GM23338 (cell line): Measurements from ENCODE around the gene ZNF202.

Experiments
- CREB1 ChIP-seq: fragments of 250-450 bp; sonication (Bioruptor Pico); IDR thresholded peaks from 2 replicates; pipeline ENCODE4 v1.5.0; 2020; ENCODE audit warnings: low read depth, mild to moderate bottlenecking, moderate library complexity
- CTCF ChIP-seq, 2 experiments: fragments of 200-600 bp in 1 of 2; sonication (generic) in 1 of 2; conservative IDR thresholded peaks; 2 replicates each; pipeline versions ENCODE4 v1.5.1 to v1.6.1; 2016 to 2017; ENCODE audit warnings: antibody characterized with exemption in 2 of 2, low read depth in 2 of 2, mild to moderate bottlenecking in 2 of 2, moderate library complexity in 1 of 2
- ETS1 ChIP-seq: IDR thresholded peaks from 2 replicates; pipeline ENCODE4 v1.6.1; 2016; ENCODE audit warnings: antibody characterized with exemption
- EZH2 ChIP-seq: fragments of 200-600 bp; sonication (generic); IDR thresholded peaks from one replicate; pipeline ENCODE4 v1.8.0; 2017; ENCODE audit warnings: antibody characterized with exemption, mild to moderate bottlenecking, low read depth; ENCODE audit not compliant: unreplicated experiment
- EZH2phosphoT487 ChIP-seq: fragments of 200-600 bp; sonication (generic); IDR thresholded peaks from one replicate; pipeline ENCODE4 v1.8.1; 2018; ENCODE audit warnings: antibody characterized with exemption; ENCODE audit not compliant: unreplicated experiment
- JUNB ChIP-seq: IDR thresholded peaks from one replicate; pipeline ENCODE4 v1.6.1; 2016; ENCODE audit warnings: antibody characterized with exemption; ENCODE audit not compliant: unreplicated experiment
- NANOG ChIP-seq: IDR thresholded peaks from 2 replicates; pipeline ENCODE4 v1.6.1; 2016; ENCODE audit warnings: antibody characterized with exemption, borderline replicate concordance
- POLR2AphosphoS5 ChIP-seq: IDR thresholded peaks from 2 replicates; pipeline ENCODE4 v1.6.1; 2016; ENCODE audit warnings: antibody characterized with exemption, low read depth
- REST ChIP-seq: IDR thresholded peaks from one replicate; pipeline ENCODE4 v1.6.1; 2018; ENCODE audit warnings: antibody characterized with exemption; ENCODE audit not compliant: unreplicated experiment
- STAT1 ChIP-seq: IDR thresholded peaks from one replicate; pipeline ENCODE4 v1.6.1; 2016; ENCODE audit warnings: antibody characterized with exemption; ENCODE audit not compliant: unreplicated experiment
- ZNF331 ChIP-seq: fragments of 250-450 bp; sonication (Bioruptor Pico); IDR thresholded peaks from 2 replicates; pipeline ENCODE4 v1.5.0; 2020; ENCODE audit warnings: low read depth, mild to moderate bottlenecking, moderate library complexity

GRCh38 chr11:123755344-123755743, 13.9 kb upstream of the ZNF202 start:
- TF ChIP-seq EZH2 (no peak), CTCF (conservative IDR thresholded peaks at IDR 0.05; ENCODE audit: low read depth in 2 of 2) (no peak), STAT1 (no peak), ZNF331 (CRISPR knock-in tag) (no peak), POLR2AphosphoS5 (no peak), EZH2phosphoT487 (no peak), ETS1 (no peak), JUNB (no peak), NANOG (no peak), REST (no peak), CREB1 (no peak)
